Activated CD4-positive, alpha-beta T cell treated with anti-CD3 and anti-CD28 coated beads, Interleukin-2, amount 50 U/mL, for 16 hours (primary cell): Measurements from ENCODE around the gene CFAP73.
"Not testable (repeated sequence)": the region's sequence is repeated elsewhere in the genome, so short reads cannot be mapped to it uniquely, and the experiment has no call there.

Experiments used
- DNase-seq: peaks from one replicate; pipeline ENCODE4 v3.0.0-alpha.2; 2020

The CFAP73 gene

GRCh38 chr12:113149361-113150150 is at the start of gene CFAP73:
Gene CFAP73, plus strand, starts transcription at chr12:113149724. Its CDS starts 134 bp downstream, at chr12:113149858.
- no peak for DNase-seq

DNA sequence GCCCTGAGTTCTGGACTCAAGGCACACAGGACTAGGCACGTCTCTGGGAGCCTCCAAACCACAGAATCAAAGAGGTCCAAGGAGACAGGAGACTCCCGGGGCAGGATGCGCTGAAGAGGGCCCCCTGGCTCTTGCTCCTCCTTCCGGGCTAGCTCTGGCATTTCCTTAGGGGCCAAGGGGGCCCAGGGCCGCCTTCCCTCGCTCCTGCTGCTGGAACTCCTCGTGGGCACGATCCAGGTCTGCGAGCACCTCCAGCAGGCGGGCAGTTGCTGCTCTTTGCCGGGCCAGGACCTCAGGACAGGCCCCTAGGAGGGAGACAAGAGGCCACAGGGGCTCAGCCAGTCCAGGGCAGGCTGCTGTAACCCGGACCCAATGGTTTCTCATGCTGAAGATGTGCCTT is 49.8 kb upstream of the CFAP73 start:
- DNase-seq: no peak

GRCh38 chr12:113101751-113102150 is 47.8 kb upstream of the CFAP73 start:
- DNase-seq: no peak

GRCh38 chr12:113102811-113103210 is 46.7 kb upstream of the CFAP73 start:
- DNase-seq: no peak

GRCh38 chr12:113103756-113104450 is 45.6 kb upstream of the CFAP73 start:
- DNase-seq: peak; percentile 45

GRCh38 chr12:113104953-113105510 is 44.5 kb upstream of the CFAP73 start:
- DNase-seq: no peak

DNA sequence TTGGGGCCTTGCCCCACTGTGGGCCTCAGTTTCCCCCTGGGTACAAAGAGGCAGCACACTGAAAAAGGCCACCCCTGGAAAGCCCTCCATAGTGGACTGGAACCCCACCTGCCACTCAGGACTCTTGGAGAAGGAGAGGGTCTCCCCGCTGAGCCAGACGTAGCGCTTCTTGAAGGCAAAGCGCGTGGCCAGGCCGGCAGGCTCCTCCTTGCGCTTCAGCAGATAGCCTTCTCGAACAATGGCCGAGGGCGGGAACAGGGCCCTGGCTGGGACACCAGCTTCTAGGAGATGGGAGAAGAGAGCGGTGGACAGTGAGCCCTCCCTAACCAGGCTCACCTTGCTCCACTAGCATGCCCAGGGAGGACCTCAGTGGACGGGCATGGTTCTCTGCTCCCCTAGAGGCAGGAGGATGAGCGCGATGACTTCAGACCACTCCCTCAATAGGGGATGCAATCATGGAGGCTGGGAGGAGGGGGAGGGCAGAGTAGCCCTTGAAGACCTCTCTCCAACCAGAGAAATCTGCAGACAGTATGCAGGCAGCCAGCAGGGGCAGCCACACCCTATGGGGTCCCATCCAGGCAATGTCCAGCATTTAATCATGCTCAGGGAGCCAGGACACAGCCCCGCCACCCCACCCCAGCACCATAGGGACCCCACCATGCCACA is 43.8 kb upstream of the CFAP73 start:
- no peak for DNase-seq

DNA sequence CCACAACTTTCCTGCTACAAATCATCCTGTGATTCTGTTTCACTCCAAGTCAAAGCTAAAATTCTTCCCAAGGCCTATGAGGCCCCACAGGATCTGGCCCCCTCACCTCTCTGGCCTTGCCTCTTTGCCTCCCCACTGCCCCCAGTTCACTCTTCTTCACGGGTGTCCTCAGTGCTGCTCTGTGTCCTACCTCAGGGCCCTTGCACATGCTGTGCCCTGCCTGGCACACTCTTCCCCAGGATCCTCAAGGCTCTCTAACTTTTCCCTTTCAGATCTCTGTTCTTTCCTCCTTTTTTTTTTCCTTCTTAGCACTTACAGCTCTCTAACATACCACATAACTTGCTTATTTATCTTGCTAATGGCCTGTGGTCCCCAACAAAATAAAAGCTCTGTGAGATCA is 43.2 kb upstream of the CFAP73 start:
- DNase-seq: no peak

DNA sequence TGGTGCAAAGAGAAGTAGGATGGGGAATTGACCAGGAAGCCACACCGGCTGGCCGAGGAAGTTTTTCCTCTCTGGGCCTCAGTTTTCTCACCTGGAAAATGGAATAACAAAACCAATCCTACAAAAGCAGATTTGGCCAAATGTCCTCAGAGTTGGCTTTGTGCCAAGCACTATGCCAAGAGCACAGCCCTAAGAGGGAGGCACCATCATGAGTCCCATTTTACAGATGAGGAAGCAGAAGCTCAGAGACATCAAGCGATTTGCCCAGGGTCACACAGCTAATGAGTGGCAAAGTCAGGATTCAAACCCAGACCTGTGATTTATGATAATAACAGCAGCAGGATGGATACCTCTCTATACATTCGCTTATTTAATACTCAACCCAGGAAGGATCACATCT is 41.2 kb upstream of the CFAP73 start:
- DNase-seq: no peak

GRCh38 chr12:113109360-113109759 is 40.2 kb upstream of the CFAP73 start:
- DNase-seq: no peak

DNA sequence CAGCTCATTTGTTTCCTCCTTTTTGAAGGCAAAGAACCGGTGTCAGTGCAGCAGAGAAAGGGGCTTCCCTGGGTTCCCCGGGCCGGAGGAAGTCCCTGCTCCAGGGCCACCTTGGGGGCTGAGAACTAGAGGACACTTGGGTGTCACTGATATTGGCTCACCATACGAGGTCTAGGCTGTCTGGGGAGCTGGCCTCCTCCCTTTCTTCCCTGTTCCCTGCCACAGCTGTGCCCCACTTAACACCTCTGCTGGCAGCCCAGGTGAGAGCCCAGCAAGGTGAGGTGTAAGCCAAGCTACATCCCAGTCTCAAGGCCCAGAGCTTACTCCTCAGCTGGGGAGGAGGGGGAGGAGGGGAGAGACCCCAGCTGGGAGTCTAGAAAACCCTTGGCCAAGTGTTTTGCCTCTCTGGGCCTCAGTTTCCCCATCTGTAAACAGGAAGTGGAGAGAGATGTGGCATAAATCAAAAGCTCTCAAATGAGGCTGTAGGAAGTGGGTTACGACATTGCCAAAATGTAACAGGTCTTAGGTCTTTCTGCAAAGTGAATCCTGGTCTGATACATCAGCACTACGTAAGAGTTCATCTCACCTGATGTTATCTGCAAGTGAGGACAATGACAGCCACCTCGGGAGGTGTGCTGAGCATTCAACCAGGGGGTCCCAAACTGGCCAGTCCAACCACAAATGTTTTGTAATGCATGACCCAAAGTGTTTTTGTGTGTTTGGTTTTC is 39.5 kb upstream of the CFAP73 start:
- DNase-seq: no peak

DNA sequence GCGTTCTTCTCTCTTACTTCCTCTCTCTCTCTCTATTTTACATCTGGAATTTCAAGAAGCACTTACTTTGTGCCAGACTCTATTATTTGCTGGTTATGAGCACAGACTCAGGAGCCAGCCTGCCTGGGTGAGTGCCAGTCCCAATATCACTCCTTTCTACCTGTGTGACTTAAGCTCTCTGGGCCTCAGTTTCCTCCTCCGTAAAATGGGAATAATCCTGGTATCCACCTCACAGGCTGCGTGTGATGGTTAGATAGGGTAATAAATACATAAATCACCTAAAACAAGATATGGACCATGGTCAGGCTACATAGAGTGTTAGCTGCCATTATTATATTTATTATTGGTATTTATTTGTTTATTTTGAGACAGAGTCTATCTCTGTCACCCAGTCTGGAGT is 38.3 kb upstream of the CFAP73 start:
- no peak for DNase-seq

DNA sequence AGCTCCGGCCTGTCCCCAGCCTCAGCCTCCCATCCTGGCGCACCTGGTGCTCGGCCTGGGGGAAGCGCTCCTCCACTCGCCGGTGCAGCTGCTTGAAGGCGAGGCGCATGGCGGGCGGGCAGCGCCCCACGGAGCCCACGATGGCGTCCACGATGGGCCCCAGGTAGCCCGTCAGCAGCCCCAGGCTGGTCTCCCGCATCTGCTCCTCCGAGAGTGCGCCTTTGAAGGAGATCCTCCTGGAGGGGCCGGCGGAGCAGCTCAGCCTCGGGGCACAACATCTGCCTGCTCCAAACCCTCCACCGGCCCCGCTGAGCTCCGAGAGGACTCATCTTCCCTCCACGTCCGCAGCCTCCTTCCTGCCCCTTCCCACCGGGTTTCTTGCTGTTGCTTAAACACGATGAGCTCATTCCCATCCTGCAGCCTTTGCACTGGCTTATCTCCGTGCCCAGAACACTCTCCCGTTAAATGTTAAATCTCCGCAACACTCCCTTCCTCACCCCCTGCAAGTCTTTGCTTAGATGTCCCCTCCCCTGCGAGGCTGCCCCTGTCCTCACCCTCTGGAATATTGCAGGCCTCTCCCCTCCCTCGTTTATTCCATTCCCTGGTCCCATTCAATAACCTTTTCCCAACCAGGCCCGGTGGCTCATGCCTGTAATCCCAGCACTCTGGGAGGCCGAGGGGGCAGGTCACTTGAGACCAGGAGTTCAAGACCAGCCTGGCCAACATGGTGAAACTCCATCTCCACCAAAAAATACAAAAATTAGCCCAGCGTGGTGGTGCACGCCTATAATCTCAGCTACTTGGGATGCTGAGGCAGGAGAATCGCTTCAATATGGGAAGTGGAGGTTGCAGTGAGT is 37.3 kb upstream of the CFAP73 start:
- DNase-seq: no peak

GRCh38 chr12:113113397-113113796 is 36.1 kb upstream of the CFAP73 start:
- no peak for DNase-seq

DNA sequence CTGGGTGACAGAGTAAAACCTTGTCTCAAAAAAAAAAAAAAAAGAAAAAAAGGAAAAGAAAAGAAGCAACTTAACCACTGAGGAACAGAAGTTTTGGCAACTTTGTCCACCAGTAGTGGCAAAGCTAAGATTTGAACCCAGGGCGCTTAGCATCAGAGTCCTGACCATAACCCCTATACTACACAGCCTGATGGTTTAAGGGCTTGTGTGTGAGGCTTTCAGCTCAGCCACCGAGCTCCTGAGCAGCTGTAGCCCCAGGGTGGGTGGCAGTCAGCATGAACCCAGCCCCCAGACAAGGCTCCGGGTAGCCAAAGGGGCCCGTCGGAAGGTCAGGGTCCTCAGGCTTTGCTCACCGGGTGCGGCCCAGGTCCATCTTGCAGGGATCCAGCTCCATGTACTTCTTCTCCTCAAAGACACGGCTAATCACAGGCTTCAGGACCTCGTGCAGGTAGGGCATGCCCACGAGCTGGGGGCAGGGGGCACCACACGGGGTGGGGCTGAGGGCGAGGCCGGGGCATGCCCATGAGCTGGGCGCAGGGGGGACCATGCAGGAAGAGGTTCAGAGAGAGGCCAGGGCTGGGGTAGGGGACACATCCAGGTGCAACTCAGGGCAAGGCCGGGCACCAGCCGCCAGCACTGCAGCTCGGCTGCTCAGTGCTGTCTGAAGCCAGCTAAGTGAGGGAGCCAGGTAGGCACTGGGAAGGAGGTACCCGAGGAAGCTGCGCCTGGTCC is 34.9 kb upstream of the CFAP73 start:
- DNase-seq: no peak

GRCh38 chr12:113115455-113116126 is 33.9 kb upstream of the CFAP73 start:
- DNase-seq: no peak

DNA sequence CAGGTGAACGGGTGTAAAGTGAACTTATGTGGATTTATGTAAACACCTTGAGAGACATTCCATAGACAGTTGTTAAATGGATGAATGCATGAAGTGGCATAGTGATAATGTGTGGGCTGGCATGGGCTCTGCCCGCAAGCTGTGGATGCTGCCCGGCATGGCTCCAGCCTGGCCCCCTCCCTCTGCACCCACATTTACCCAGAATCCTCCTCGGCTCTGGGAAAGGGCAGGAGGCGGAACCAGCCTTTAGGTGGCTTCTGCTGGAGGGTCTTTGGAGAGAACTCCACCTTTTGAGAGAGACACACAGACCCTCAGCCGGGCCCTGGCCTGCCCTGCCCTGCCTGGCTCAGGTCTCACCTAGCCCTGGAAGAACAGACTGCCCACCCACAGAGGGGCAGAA is 32.6 kb upstream of the CFAP73 start:
- DNase-seq: no peak

DNA sequence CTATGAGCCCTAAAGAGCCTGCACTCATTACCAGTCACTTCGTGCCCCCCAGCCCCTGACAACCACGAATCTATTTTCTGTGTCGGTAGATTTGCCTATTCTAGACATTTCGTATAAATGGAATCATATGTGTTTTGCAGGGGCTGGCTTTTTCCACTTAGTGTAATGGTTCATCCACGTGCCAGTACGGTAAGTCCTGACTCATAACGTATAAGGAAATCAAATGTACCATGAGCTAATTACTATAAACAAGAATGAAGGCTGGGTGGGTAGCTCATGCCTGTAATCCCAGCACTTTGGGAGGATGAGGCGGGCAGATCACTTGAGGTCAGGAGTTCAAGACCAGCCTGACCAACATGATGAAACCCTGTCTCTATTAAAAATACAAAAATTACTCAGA is 31.8 kb upstream of the CFAP73 start:
- DNase-seq: not testable (repeated sequence)

DNA sequence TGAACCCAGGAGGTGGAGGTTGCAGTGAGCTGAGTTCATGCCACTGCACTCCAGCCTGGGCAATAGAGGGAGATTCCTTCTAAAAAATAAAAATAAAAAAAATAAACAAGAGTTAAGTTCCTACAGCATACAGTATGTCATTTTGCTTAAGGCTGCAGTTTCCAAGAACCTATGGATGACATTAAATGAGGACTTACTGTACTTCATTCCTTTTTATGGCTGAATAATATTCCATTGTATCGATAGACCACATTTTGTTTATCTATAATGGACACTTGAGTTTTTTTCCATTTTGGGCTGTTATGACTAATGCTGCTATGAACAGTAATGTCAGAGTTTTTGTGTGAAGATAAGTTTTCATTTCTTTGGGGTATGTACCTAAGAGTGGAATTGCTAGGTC is 31.4 kb upstream of the CFAP73 start:
- no peak for DNase-seq

DNA sequence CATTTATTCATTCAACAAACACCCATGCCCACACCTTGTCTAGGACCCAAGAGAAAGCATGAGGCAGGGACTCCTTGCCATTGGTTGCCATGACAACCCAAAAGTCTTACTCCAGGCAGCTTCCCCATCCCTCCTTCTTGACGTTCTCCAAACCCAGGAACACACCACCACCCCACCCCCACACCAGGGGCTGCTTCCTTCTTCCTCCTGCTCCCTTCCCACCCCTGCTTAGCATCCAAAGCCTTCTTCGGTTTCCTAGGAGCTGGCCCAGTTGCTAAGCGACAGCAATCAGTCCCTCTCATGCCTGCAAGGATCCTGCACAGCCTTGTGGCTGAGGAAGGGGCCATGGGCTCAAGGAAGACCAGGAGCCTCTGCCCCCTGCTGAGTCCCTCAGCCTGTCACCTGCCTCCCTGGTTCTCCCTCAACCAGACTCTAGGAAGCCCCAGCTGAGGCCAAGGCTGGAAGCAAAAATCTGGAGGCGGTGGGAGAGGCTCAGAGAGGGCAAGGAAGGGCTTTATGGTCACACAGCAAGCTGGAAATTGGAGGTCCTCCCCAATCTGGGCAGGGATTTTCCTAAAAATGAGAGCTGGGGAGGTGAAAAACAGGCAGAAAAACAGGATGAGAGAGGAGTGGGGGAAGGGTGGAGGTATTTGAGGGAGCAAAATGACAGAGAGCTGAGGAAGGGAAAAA is 29.4 kb upstream of the CFAP73 start:
- no peak for DNase-seq
